MCF 10A (cell line): ENCODE data around the gene PSMD1. TPM values are rescaled to one million over a fixed set of nuclear protein-coding genes. Genes with fewer than 3 reads are reported as not detected.

Experiments used
- BruUV-seq: library from RNA; stranded (reverse); fragments of 400-500 nt; replicated peaks from 2 replicates; lab custom pipeline; 2021; lab: Mats Ljungman, UMichigan
- CTCF ChIA-PET: fragments of 300-600 bp; sonication (Branson Sonifier 250); formaldehyde crosslinking; extraction: SDS; loops from one replicate; lab custom pipeline; 2021; ENCODE audit warnings: antibody characterized with exemption, inconsistent platforms; lab: Yijun Ruan, JAX
- POLR2A ChIA-PET: fragments of 300-600, 350-650 bp; sonication (Branson Sonifier 250); formaldehyde crosslinking; extraction: SDS; loops from one replicate; lab custom pipeline; 2020; ENCODE audit warnings: antibody characterized with exemption, inconsistent platforms; lab: Yijun Ruan, JAX
- DNase-seq: peaks from one replicate; pipeline ENCODE4 v3.0.0-alpha.2; 2018; ENCODE audit not compliant: unreplicated experiment
- H3K27ac Mint-ChIP-seq: one replicate; pipeline ENCODE4 v1.8.0; 2022; ENCODE audit warnings: mild to moderate bottlenecking, low read depth, mixed read lengths; ENCODE audit not compliant: unreplicated experiment
- H3K27me3 Mint-ChIP-seq: one replicate; pipeline ENCODE4 v1.8.0; 2022; ENCODE audit warnings: mixed read lengths; ENCODE audit not compliant: insufficient read depth, unreplicated experiment
- H3K36me3 Mint-ChIP-seq: one replicate; pipeline ENCODE4 v1.8.0; 2022; ENCODE audit warnings: mild to moderate bottlenecking, moderate library complexity, mixed read lengths; ENCODE audit not compliant: insufficient read depth, unreplicated experiment
- H3K4me1 Mint-ChIP-seq: one replicate; pipeline ENCODE4 v1.8.0; 2022; ENCODE audit warnings: mixed read lengths; ENCODE audit not compliant: insufficient read depth, unreplicated experiment
- H3K4me3 Mint-ChIP-seq: one replicate; pipeline ENCODE4 v1.8.0; 2022; ENCODE audit warnings: mild to moderate bottlenecking, moderate library complexity, mixed read lengths; ENCODE audit not compliant: unreplicated experiment
- H3K9me3 Mint-ChIP-seq: one replicate; pipeline ENCODE4 v1.8.0; 2022; ENCODE audit warnings: mixed read lengths; ENCODE audit not compliant: unreplicated experiment
- intact Hi-C: fragments of 100-400 bp; cut with micrococcal nuclease; formaldehyde crosslinking; loops from 2 replicates; pipeline ENCODE4 v1.14.1; 2022
- total RNA-seq: library from RNA; stranded (reverse); gene quantifications from 2 replicates; pipeline ENCODE4 v1.2.3, GENCODE V29; 2022
- TF ChIP-seq, protein P1 (sequence below): fragments of 200-600 bp; IDR thresholded peaks from one replicate; pipeline ENCODE4 v1.8.0; 2022; ENCODE audit warnings: antibody characterized with exemption, mild to moderate bottlenecking; ENCODE audit not compliant: unreplicated experiment

The PSMD1 gene
- total RNA-seq, 1 experiment from 2014 or later = 88.5 TPM

- DNase-seq = no peak
- BruUV-seq = no TSS peak
- Mint-ChIP-seq H3K27me3 (peaks cover 27% of the 10 kb centered on the region), H3K27ac (no peak overlapping the region), H3K36me3 (no peaks in the 10 kb centered on the region), H3K4me3 (no peak overlapping the region), H3K9me3 (no peaks in the 10 kb centered on the region), H3K4me1 (no peaks in the 10 kb centered on the region)
- CTCF ChIA-PET = interaction anchor here (0.6 kb wide), 1 partner anchor 45 kb away, joined by 3 read pairs; no protein-coding TSS in a partner anchor
- TF ChIP-seq, protein P1, sequence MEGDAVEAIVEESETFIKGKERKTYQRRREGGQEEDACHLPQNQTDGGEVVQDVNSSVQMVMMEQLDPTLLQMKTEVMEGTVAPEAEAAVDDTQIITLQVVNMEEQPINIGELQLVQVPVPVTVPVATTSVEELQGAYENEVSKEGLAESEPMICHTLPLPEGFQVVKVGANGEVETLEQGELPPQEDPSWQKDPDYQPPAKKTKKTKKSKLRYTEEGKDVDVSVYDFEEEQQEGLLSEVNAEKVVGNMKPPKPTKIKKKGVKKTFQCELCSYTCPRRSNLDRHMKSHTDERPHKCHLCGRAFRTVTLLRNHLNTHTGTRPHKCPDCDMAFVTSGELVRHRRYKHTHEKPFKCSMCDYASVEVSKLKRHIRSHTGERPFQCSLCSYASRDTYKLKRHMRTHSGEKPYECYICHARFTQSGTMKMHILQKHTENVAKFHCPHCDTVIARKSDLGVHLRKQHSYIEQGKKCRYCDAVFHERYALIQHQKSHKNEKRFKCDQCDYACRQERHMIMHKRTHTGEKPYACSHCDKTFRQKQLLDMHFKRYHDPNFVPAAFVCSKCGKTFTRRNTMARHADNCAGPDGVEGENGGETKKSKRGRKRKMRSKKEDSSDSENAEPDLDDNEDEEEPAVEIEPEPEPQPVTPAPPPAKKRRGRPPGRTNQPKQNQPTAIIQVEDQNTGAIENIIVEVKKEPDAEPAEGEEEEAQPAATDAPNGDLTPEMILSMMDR = no peak
- POLR2A ChIA-PET = interaction anchor here (0.5 to 0.9 kb wide), 3 partner anchors 10 to 1080 kb away, joined by 3 read pairs; partner anchors contain the start of gene ARMC9
- intact Hi-C loops = no loop called here
Observed at GRCh38 chr2:231188506-231189170, 132.0 kb downstream of the PSMD1 start.

GRCh38 chr2:231189171-231189530, 132.5 kb downstream of the PSMD1 start:
- Mint-ChIP-seq H3K4me3 (no peak overlapping the region), H3K9me3 (no peaks in the 10 kb centered on the region), H3K36me3 (no peaks in the 10 kb centered on the region), H3K27ac (no peak overlapping the region), H3K27me3 (peaks cover 29% of the 10 kb centered on the region), H3K4me1 (no peaks in the 10 kb centered on the region)
- TF ChIP-seq, protein P1 = no peak
- no TSS peak for BruUV-seq
- ChIA-PET POLR2A (interaction anchor here (0.7 to 0.9 kb wide), 2 partner anchors 9 to 1080 kb away, joined by 3 read pairs; partner anchors contain the start of gene ARMC9), CTCF (interaction anchor here (0.6 kb wide), 1 partner anchor 46 kb away, joined by 3 read pairs; no protein-coding TSS in a partner anchor)
- no peak for DNase-seq
- intact Hi-C loops = no loop called here

GRCh38 chr2:231189571-231190495, 133.2 kb downstream of the PSMD1 start:
- intact Hi-C loops = loop anchor here (10.0 kb wide), 1 partner anchor 85 kb away; no protein-coding TSS in a partner anchor
- POLR2A ChIA-PET = interaction anchor here (0.9 kb wide), 1 partner anchor 8 kb away, joined by 3 read pairs; the partner anchor contains the start of gene ARMC9
- TF ChIP-seq, protein P1 = no peak
- no TSS peak for BruUV-seq
- CTCF ChIA-PET = interaction anchor here (0.6 kb wide), 1 partner anchor 46 kb away, joined by 3 read pairs; no protein-coding TSS in a partner anchor
- H3K4me1 Mint-ChIP-seq = no peaks in the 10 kb centered on the region
- H3K9me3 Mint-ChIP-seq = no peaks in the 10 kb centered on the region
- no peak overlapping the region for H3K4me3 Mint-ChIP-seq
- no peak for DNase-seq
- H3K36me3 Mint-ChIP-seq = no peaks in the 10 kb centered on the region
- H3K27ac Mint-ChIP-seq = no peak overlapping the region
- peaks cover 35% of the 10 kb centered on the region for H3K27me3 Mint-ChIP-seq
